GM21576 (cell line): ENCODE results near the gene SNRNP25.
"Not testable (repeated sequence)": the region's sequence is repeated elsewhere in the genome, so short reads cannot be mapped to it uniquely, and the experiment has no call there.

Experiments
- ATAC-seq: cut with Tn5 transposase; IDR thresholded peaks from one replicate; pipeline ENCODE4 v1.9.1; 2021; ENCODE audit warnings: mild to moderate bottlenecking, moderate library complexity; ENCODE audit not compliant: unreplicated experiment

The SNRNP25 gene

GRCh38 chr16:53346-54236 is at the start of gene SNRNP25, which contains the start of gene POLR3K:
Gene SNRNP25, plus strand, starts transcription at chr16:53828. Its CDS starts 189 bp downstream, at chr16:54017.
Gene POLR3K, minus strand, starts transcription at chr16:53608. Its CDS starts 22 bp downstream, at chr16:53586.
- ATAC-seq: peak; percentile 97

- ATAC-seq: no peak
Measured at GRCh38 chr16:9903-10665, 43.5 kb upstream of the SNRNP25 start.

- ATAC-seq: not testable (repeated sequence)
Measured at GRCh38 chr16:10772-11171, 42.9 kb upstream of the SNRNP25 start.

GRCh38 chr16:17062-17765 is 36.4 kb upstream of the SNRNP25 start:
- not testable (repeated sequence) for ATAC-seq

- ATAC-seq: not testable (repeated sequence)
Measured at GRCh38 chr16:20886-21285, 32.7 kb upstream of the SNRNP25 start.

GRCh38 chr16:24151-24550 is 29.5 kb upstream of the SNRNP25 start:
- not testable (repeated sequence) for ATAC-seq

GRCh38 chr16:25926-26348 is 27.7 kb upstream of the SNRNP25 start:
- peak; percentile 59 for ATAC-seq

- ATAC-seq: not testable (repeated sequence)
Measured at GRCh38 chr16:30627-31026, 23.0 kb upstream of the SNRNP25 start.

GRCh38 chr16:33154-33876 is 20.3 kb upstream of the SNRNP25 start:
- ATAC-seq: not testable (repeated sequence)

- ATAC-seq: no peak
Measured at GRCh38 chr16:33877-34647, 19.6 kb upstream of the SNRNP25 start.

GRCh38 chr16:34648-34987 is 19.0 kb upstream of the SNRNP25 start:
- no peak for ATAC-seq

- no peak for ATAC-seq
Measured at GRCh38 chr16:35011-35677, 18.5 kb upstream of the SNRNP25 start.

- no peak for ATAC-seq
Measured at GRCh38 chr16:35678-36305, 17.8 kb upstream of the SNRNP25 start.

- no peak for ATAC-seq
Measured at GRCh38 chr16:36336-36984, 17.2 kb upstream of the SNRNP25 start.

GRCh38 chr16:37511-37910 is 16.1 kb upstream of the SNRNP25 start:
- no peak for ATAC-seq

- not testable (repeated sequence) for ATAC-seq
Measured at GRCh38 chr16:38206-38605, 15.4 kb upstream of the SNRNP25 start.

- ATAC-seq: peak; percentile 70
Measured at GRCh38 chr16:38941-39892, 14.4 kb upstream of the SNRNP25 start.
